ENCODE data around the gene TRIM44.

DNA sequence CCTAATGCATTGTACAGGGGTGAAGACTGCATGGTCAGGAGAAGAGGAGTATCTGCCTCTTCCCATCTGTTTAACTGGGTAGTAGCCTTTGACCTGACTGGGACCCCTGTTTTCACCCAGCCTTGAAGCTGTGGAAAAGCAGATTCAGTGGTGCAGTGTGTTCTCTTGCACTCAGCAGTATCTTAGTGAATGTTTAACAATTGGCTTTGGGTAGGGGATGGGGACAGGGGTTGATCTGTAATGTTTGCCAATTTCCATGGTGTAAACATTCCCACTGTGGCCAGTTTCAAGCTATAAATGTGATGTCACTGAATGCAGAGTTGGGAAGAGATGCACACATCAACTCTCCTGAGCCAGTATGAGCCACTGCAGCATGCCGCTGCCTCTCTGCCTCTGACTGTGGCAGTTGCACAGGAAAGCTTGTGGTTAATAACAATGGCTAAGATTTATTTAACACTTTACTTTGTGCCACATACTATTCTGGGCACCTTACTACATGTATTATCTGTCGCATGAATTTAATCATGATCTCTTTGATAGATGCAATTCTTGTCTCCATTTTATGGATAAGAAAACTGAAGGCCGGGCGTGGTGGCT, 28.6 kb upstream of the TRIM44 start:
- TF ChIP-seq CTCF (IDR thresholded peaks at IDR 0.05; ENCODE audit: low read depth, low read length) (no peak), POLR2A (IDR thresholded peaks at IDR 0.05; ENCODE audit: extremely low read depth, insufficient read length) (no peak)
